ENCODE data around the gene SETD1B. TPM values are rescaled to one million over a fixed set of nuclear protein-coding genes. Genes with fewer than 3 reads are reported as not detected.
A peak's percentile ranks its signal among the peaks of the same experiment; 100 is the strongest.

SETD1B gene
- total RNA-seq, 1 experiment from 2014 or later = 40.4 TPM

GRCh38 chr12:121775501-121775900 lies 28.3 kb upstream of the SETD1B start:
- Histone ChIP-seq H4K20me1 (ENCODE audit: control insufficient read depth, insufficient read depth, insufficient read length) (peaks cover 3% of the 10 kb centered on the region), H3K23ac (ENCODE audit: insufficient read length, low read depth, low read length) (no peak overlapping the region), H3K79me2 (ENCODE audit: insufficient read depth, low read length) (no peaks in the 10 kb centered on the region), H3K9me3 (ENCODE audit: control insufficient read depth, low read depth, low read length) (no peaks in the 10 kb centered on the region), H2BK120ac (ENCODE audit: low read depth, low read length, poor library complexity, severe bottlenecking) (no peak overlapping the region), H3K4me1 (ENCODE audit: insufficient read depth, low read length) (no peaks in the 10 kb centered on the region), H3K14ac (ENCODE audit: insufficient read depth, low read length) (no peak overlapping the region; the same call in 1 of the 2 replicates), H3K23me2 (ENCODE audit: insufficient read length, low read depth, low read length, poor library complexity, severe bottlenecking) (no peaks in the 10 kb centered on the region), H3T11ph (ENCODE audit: low read length) (no peak overlapping the region), H3K4ac (ENCODE audit: low read depth, low read length) (no peak overlapping the region), H3K4me2 (ENCODE audit: insufficient read depth, insufficient read length, low read length) (no peak overlapping the region), H4K91ac (ENCODE audit: insufficient read length, low read depth, low read length) (no peak overlapping the region), H2AFZ (ENCODE audit: low read length) (no peak overlapping the region), H3K27ac (ENCODE audit: insufficient read length, low read depth, low read length) (no peak overlapping the region), H4K5ac (ENCODE audit: insufficient read length, low read depth, low read length) (no peak overlapping the region), H2BK5ac (ENCODE audit: insufficient read length, low read length) (no peak overlapping the region), H3K79me1 (ENCODE audit: insufficient read depth, low read depth, low read length, poor library complexity, severe bottlenecking) (no peaks in the 10 kb centered on the region), H3K18ac (ENCODE audit: insufficient read length, low read depth, low read length) (no peak overlapping the region), H2BK20ac (ENCODE audit: low read depth, low read length, poor library complexity, severe bottlenecking) (no peak overlapping the region), H3K27me3 (ENCODE audit: insufficient read depth, low read length) (no peaks in the 10 kb centered on the region), H3K9ac (ENCODE audit: extremely low read depth, insufficient read length, low read length) (no peak overlapping the region), H3K56ac (ENCODE audit: insufficient read length, low read depth, low read length) (no peak overlapping the region), H2BK12ac (ENCODE audit: insufficient read length, low read depth, low read length) (peak overlapping the region; percentile 31), H2AK5ac (ENCODE audit: insufficient read length, low read length) (no peak overlapping the region), H4K8ac (replicated peaks; ENCODE audit: insufficient read length, low read depth, low read length) (no peak overlapping the region), H2BK15ac (ENCODE audit: low read depth, low read length) (no peak overlapping the region)
- no peak overlapping the region for H3K4me3 Mint-ChIP-seq
- H3K36me3 Mint-ChIP-seq (ENCODE audit: insufficient read depth in 1 of 3, low read depth in 3 of 3) = peaks cover 5 to 20% (median 14%) of the 10 kb centered on the region in 3 experiments; a peak in 5 of 7 replicates
- no CpG with 5 or more reads among the region's 16 CpGs for WGBS (ENCODE audit: extremely low coverage, insufficient read length, low lambda C conversion rate)
- H3K9me3 Mint-ChIP-seq = no peaks in the 10 kb centered on the region
- H3K27me3 Mint-ChIP-seq (ENCODE audit: low read depth) = peaks cover 5% of the 10 kb centered on the region; the same call in 1 of the 2 replicates
- no peak for DNase-seq
- peaks cover 13 to 24% of the 10 kb centered on the region in 2 experiments for H3K4me1 Mint-ChIP-seq
- peak overlapping the region in 2 of 3 experiments; percentile 38 to 81; a peak in 1 of 7 replicates for H3K27ac Mint-ChIP-seq
- no peak for TF ChIP-seq CTCF (conservative IDR thresholded peaks at IDR 0.05)

Measured in H9 (cell line).